Bronchial epithelial cell (primary cell): ENCODE measurements around the gene TRIP11. TPM values are rescaled to one million over a fixed set of nuclear protein-coding genes. Genes with fewer than 3 reads are reported as not detected.

ENCODE experiments used
- DNase-seq: peaks from one replicate; pipeline ENCODE4 v3.0.0-alpha.2; 2010; ENCODE audit warnings: low read depth
- FAIRE-seq: peaks from 2 replicates; lab custom pipeline; 2011; peaks lifted over from hg19 to GRCh38; lab: Jason Lieb, UNC
- H3K27me3 ChIP-seq: 2 replicates; pipeline ENCODE4 v1.5.1; 2011; ENCODE audit warnings: low read length; ENCODE audit not compliant: control insufficient read depth, insufficient read depth
- H3K36me3 ChIP-seq: 2 replicates; pipeline ENCODE4 v1.5.1; 2011; ENCODE audit warnings: low read length; ENCODE audit not compliant: control insufficient read depth, insufficient read depth
- H3K4me3 ChIP-seq: 2 replicates; pipeline ENCODE4 v1.5.1; 2011; ENCODE audit warnings: mild to moderate bottlenecking, low read depth, low read length, control low read depth
- CTCF ChIP-seq: IDR thresholded peaks from 2 replicates; pipeline ENCODE4 v1.5.1; 2011; ENCODE audit warnings: mild to moderate bottlenecking, moderate library complexity, low read length, control low read depth, inconsistent platforms; ENCODE audit not compliant: insufficient read depth, severe bottlenecking
- total RNA-seq: library from RNA; depleted of rRNA; stranded (reverse); fragments of >200 nt; gene quantifications from 2 replicates; pipeline ENCODE4 v1.2.1, GENCODE V29; 2014

The TRIP11 gene
- total RNA-seq, 1 donor from 2014 or later: 13.2 TPM

GRCh38 chr14:91935586-91935985 is 104.3 kb downstream of the TRIP11 start:
- H3K27me3 ChIP-seq: no peaks in the 10 kb centered on the region
- H3K4me3 ChIP-seq: no peak overlapping the region
- DNase-seq (no peak), FAIRE-seq (no peak)
- no peaks in the 10 kb centered on the region for H3K36me3 ChIP-seq
- TF ChIP-seq CTCF: no peak

- TF ChIP-seq CTCF: no peak
- no peak for FAIRE-seq
- H3K4me3 ChIP-seq: no peak overlapping the region
- no peaks in the 10 kb centered on the region for H3K36me3 ChIP-seq
- DNase-seq: no peak
- no peaks in the 10 kb centered on the region for H3K27me3 ChIP-seq
Observed at GRCh38 chr14:91934554-91935285, 105.1 kb downstream of the TRIP11 start.

GRCh38 chr14:91931478-91932088 is 108.3 kb downstream of the TRIP11 start:
- FAIRE-seq: no peak
- no peak for DNase-seq
- Histone ChIP-seq H3K36me3 (no peaks in the 10 kb centered on the region), H3K4me3 (no peak overlapping the region), H3K27me3 (no peaks in the 10 kb centered on the region)
- no peak for TF ChIP-seq CTCF

GRCh38 chr14:91929700-91930099 is 110.2 kb downstream of the TRIP11 start:
- DNase-seq (peak; percentile 60), FAIRE-seq (no peak)
- no peak for TF ChIP-seq CTCF
- Histone ChIP-seq H3K4me3 (no peak overlapping the region), H3K27me3 (no peaks in the 10 kb centered on the region), H3K36me3 (no peaks in the 10 kb centered on the region)

- H3K36me3 ChIP-seq: no peaks in the 10 kb centered on the region
- DNase-seq: no peak
- no peak overlapping the region for H3K4me3 ChIP-seq
- no peaks in the 10 kb centered on the region for H3K27me3 ChIP-seq
- peak; percentile 13 for FAIRE-seq
- no peak for TF ChIP-seq CTCF
Observed at GRCh38 chr14:91927800-91928199, 112.1 kb downstream of the TRIP11 start.

GRCh38 chr14:91927191-91927590 is 112.7 kb downstream of the TRIP11 start:
- DNase-seq: no peak
- Histone ChIP-seq H3K27me3 (no peaks in the 10 kb centered on the region), H3K36me3 (no peaks in the 10 kb centered on the region), H3K4me3 (no peak overlapping the region)
- no peak for FAIRE-seq
- TF ChIP-seq CTCF: no peak
